Measurements from ENCODE around the gene CGN.

GRCh38 chr1:151485685-151486255 lies 25.4 kb upstream of the CGN start:
- TF ChIP-seq CTCF (IDR thresholded peaks at IDR 0.05) (no peak), POLR2A (IDR thresholded peaks at IDR 0.05) (no peak), EP300 (IDR thresholded peaks at IDR 0.05) (no peak), POLR2AphosphoS5 (IDR thresholded peaks at IDR 0.05) (no peak)

Measured in suprapubic skin (tissue), 4 donors.